ENCODE results near the gene KRT4. TPM values are rescaled to one million over a fixed set of nuclear protein-coding genes. Genes with fewer than 3 reads are reported as not detected.

Gene KRT4
- total RNA-seq, 4 donors from 2014 or later: not detected

- H3K9me3 ChIP-seq: no peaks in the 10 kb centered on the region
- H3K36me3 ChIP-seq: no peaks in the 10 kb centered on the region
- H3K27ac ChIP-seq: no peak overlapping the region
- no peaks in the 10 kb centered on the region for H3K27me3 ChIP-seq
- no peak overlapping the region for H3K4me3 ChIP-seq
- no peaks in the 10 kb centered on the region for H3K4me1 ChIP-seq
- 82 to 85% methylated on average over 7 of the region's 7 CpGs for WGBS, 2 donors
- DNase-seq (ENCODE audit: low spot score in 2 of 2): no peak
- TF ChIP-seq CTCF (IDR thresholded peaks at IDR 0.05) (no peak), EP300 (IDR thresholded peaks at IDR 0.05) (no peak), POLR2A (IDR thresholded peaks at IDR 0.05) (no peak)
Measured at GRCh38 chr12:52809166-52809565, 4.8 kb downstream of the KRT4 start.

DNA sequence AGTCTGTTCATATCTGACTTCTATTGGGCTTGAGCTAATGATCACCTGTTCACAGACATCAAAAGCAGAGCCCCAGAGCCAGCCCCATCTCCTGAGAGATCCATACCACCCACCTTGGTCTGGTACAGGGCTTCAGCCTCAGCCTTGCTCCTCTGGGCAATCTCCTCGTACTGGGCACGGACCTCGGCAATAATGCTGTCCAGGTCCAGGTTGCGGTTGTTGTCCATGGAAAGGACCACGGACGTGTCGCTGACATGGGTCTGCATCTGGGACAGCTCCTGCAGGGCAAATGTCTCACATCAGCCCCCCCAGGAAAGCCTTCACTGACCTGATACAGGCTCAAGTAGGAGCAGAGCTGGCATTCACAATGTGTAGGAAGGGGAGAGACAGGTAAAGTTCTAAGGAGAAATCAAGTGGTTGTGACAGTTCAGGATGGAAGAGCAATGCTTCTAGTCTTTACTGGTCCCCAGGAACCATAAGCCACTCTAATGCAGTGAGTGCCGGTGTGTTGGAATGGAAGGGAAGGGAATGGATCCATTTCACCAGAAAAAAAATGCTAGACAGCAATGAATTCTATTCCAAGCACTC lies 5.2 kb downstream of the KRT4 start:
- DNase-seq (ENCODE audit: low spot score in 2 of 2): no peak
- Histone ChIP-seq H3K9me3 (no peaks in the 10 kb centered on the region), H3K4me1 (no peaks in the 10 kb centered on the region), H3K27me3 (no peaks in the 10 kb centered on the region), H3K4me3 (no peak overlapping the region), H3K36me3 (no peaks in the 10 kb centered on the region), H3K27ac (no peak overlapping the region)
- 84 to 93% methylated on average over 8 of the region's 8 CpGs for WGBS, 2 donors
- TF ChIP-seq POLR2A (IDR thresholded peaks at IDR 0.05) (no peak), EP300 (IDR thresholded peaks at IDR 0.05) (no peak), CTCF (IDR thresholded peaks at IDR 0.05) (no peak)

DNA sequence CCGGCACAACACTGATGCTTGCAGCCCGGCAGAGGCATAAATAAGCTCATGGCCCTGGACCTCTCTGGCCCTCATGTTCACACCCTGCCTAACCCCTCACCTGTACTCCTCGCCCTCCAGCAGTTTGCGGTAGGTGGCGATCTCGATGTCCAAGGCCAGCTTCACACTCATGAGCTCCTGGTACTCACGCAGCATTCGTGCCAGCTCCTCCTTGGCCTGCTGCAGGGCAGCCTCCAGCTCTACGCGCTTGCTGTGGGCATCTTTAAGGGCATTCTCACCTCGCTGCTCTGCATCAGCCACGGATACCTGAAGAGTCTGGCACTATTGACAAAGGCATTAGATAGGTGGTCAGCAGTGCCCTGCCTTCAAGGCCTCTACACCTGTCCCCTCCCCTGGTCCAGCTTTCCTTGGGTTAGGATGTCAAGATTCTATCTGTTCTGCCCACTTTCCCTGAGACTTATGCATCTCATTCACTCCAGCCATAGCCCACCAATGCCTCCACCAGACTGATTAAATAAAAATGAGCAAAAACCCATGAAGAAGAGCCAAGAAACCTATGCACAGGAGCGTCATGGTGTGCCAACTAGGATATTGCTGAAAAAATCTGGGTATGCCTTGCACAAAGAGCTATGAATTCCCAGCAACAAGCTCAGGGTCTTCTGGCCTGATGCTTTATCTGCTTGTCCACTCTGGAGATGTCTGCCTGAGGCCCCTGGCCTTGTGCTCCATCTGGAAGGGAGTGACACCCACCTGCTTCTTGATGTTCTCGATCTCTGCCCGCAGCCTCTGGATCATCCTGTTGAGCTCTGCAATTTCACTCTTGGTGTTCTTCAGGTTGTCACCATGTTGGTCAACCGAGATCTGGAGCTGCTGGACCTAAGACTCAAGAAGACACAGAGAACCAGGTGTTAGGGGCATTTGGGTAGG lies 6.1 kb downstream of the KRT4 start:
- 84 to 88% methylated on average over 16 of the region's 16 CpGs for WGBS, 2 donors
- Histone ChIP-seq H3K27me3 (no peaks in the 10 kb centered on the region), H3K27ac (no peak overlapping the region), H3K4me3 (no peak overlapping the region), H3K9me3 (no peaks in the 10 kb centered on the region), H3K36me3 (no peaks in the 10 kb centered on the region), H3K4me1 (no peaks in the 10 kb centered on the region)
- TF ChIP-seq EP300 (IDR thresholded peaks at IDR 0.05): no peak
- TF ChIP-seq POLR2A (IDR thresholded peaks at IDR 0.05): no peak
- TF ChIP-seq CTCF (IDR thresholded peaks at IDR 0.05): no peak
- DNase-seq (ENCODE audit: low spot score in 2 of 2): no peak

- 62 to 70% methylated on average over 11 of the region's 11 CpGs for WGBS, 2 donors
- H3K27ac ChIP-seq: no peak overlapping the region
- no peaks in the 10 kb centered on the region for H3K4me1 ChIP-seq
- TF ChIP-seq CTCF (IDR thresholded peaks at IDR 0.05) (no peak), POLR2A (IDR thresholded peaks at IDR 0.05) (no peak), EP300 (IDR thresholded peaks at IDR 0.05) (no peak)
- no peaks in the 10 kb centered on the region for H3K9me3 ChIP-seq
- H3K36me3 ChIP-seq: no peaks in the 10 kb centered on the region
- no peak for DNase-seq (ENCODE audit: low spot score in 2 of 2)
- H3K27me3 ChIP-seq: no peaks in the 10 kb centered on the region
- no peak overlapping the region for H3K4me3 ChIP-seq
Measured at GRCh38 chr12:52806821-52807543, 6.9 kb downstream of the KRT4 start.

Data from tibial nerve (tissue), 4 donors.